ENCODE data around the gene KNSTRN.

DNA sequence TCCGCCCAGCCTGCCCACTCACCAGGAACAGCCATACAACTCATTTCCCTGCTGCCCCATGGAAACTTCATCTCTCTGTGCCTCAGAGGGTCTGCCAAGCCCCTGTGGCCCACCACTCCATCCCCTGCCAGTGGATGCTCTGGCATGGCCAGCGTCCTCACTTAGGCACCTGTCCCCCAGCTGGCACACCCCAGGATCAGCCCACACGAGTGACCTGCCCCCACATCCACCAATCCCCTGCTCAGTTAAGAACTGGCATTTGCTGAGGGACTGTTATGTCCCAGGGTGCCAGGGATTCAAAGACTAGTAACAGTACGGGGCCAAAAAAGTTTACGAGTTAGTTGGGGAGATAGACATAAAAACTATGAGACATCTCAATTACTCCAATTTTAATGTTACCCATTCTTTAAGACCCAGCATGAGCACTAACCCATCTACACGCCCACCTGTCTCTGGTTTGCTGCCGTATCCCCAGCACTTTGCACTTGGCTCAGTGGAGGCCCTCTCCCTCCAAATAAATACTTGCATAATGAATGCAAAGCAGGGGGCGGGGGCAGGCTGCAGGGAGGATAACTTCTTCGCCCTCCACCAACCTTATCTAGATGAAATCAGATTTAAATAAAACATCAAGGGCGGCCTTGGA lies 46.7 kb downstream of the KNSTRN start:
- TF ChIP-seq, protein P1, sequence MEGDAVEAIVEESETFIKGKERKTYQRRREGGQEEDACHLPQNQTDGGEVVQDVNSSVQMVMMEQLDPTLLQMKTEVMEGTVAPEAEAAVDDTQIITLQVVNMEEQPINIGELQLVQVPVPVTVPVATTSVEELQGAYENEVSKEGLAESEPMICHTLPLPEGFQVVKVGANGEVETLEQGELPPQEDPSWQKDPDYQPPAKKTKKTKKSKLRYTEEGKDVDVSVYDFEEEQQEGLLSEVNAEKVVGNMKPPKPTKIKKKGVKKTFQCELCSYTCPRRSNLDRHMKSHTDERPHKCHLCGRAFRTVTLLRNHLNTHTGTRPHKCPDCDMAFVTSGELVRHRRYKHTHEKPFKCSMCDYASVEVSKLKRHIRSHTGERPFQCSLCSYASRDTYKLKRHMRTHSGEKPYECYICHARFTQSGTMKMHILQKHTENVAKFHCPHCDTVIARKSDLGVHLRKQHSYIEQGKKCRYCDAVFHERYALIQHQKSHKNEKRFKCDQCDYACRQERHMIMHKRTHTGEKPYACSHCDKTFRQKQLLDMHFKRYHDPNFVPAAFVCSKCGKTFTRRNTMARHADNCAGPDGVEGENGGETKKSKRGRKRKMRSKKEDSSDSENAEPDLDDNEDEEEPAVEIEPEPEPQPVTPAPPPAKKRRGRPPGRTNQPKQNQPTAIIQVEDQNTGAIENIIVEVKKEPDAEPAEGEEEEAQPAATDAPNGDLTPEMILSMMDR (IDR thresholded peaks at IDR 0.05; ENCODE audit: borderline replicate concordance, extremely low read depth, low read length, poor library complexity, severe bottlenecking) = no peak
- TF ChIP-seq EZH2 (IDR thresholded peaks at IDR 0.05; ENCODE audit: borderline replicate concordance, low read depth, low read length, severe bottlenecking) = no peak

Data from DND-41 (cell line).